Stomach (tissue), 4 donors: ENCODE measurements around the gene GTF2IRD1.

Experiments used
- CTCF ChIP-seq, 7 experiments: fragments of 450-650 bp in 4 of 7; fragments of 200-600 bp in 3 of 7; sonication (generic) in 3 of 7; IDR thresholded peaks; one replicate each; pipeline ENCODE4 v1.5.1; 2016 to 2019; ENCODE audit warnings: antibody characterized with exemption in 7 of 7, control low read depth in 2 of 7, mild to moderate bottlenecking in 1 of 7
- POLR2AphosphoS5 ChIP-seq, 3 donors: sonication (generic); formaldehyde crosslinking; IDR thresholded peaks; one replicate each; pipeline ENCODE4 v1.6.1; 2016; ENCODE audit warnings: antibody characterized with exemption in 3 of 3

- no peak for TF ChIP-seq CTCF (IDR thresholded peaks at IDR 0.05)
- TF ChIP-seq POLR2AphosphoS5 (IDR thresholded peaks at IDR 0.05): no peak
Measured at GRCh38 chr7:74582447-74583039, 128.8 kb downstream of the GTF2IRD1 start.
